ENCODE data around the gene KIAA1217. TPM values are rescaled to one million over a fixed set of nuclear protein-coding genes. Genes with fewer than 3 reads are reported as not detected.
"Not testable (repeated sequence)": the region's sequence is repeated elsewhere in the genome, so short reads cannot be mapped to it uniquely, and the experiment has no call there.

KIAA1217 gene
- total RNA-seq, 3 donors from 2014 or later = 49.5 to 94.5 (median 63.9) TPM

GRCh38 chr10:24438800-24439199 lies 229.9 kb downstream of the KIAA1217 start:
- Histone ChIP-seq H3K36me3 (ENCODE audit: low read depth) (no peaks in the 10 kb centered on the region), H3K4me1 (ENCODE audit: low read depth) (no peaks in the 10 kb centered on the region), H3K4me3 (no peak overlapping the region), H3K9me3 (no peaks in the 10 kb centered on the region)
- intact Hi-C loops (cut with DNase I, micrococcal nuclease) = no loop called here
- DNase-seq (no peak), ATAC-seq (no peak)
- TF ChIP-seq, protein P1, sequence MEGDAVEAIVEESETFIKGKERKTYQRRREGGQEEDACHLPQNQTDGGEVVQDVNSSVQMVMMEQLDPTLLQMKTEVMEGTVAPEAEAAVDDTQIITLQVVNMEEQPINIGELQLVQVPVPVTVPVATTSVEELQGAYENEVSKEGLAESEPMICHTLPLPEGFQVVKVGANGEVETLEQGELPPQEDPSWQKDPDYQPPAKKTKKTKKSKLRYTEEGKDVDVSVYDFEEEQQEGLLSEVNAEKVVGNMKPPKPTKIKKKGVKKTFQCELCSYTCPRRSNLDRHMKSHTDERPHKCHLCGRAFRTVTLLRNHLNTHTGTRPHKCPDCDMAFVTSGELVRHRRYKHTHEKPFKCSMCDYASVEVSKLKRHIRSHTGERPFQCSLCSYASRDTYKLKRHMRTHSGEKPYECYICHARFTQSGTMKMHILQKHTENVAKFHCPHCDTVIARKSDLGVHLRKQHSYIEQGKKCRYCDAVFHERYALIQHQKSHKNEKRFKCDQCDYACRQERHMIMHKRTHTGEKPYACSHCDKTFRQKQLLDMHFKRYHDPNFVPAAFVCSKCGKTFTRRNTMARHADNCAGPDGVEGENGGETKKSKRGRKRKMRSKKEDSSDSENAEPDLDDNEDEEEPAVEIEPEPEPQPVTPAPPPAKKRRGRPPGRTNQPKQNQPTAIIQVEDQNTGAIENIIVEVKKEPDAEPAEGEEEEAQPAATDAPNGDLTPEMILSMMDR (IDR thresholded peaks at IDR 0.05) = no peak

GRCh38 chr10:24439935-24440334 lies 231.0 kb downstream of the KIAA1217 start:
- no peak overlapping the region for H3K4me3 ChIP-seq
- no peak for DNase-seq
- no peak for ATAC-seq
- H3K9me3 ChIP-seq = no peaks in the 10 kb centered on the region
- TF ChIP-seq, protein P1 (IDR thresholded peaks at IDR 0.05) = no peak
- intact Hi-C loops (cut with DNase I, micrococcal nuclease) = no loop called here
- H3K4me1 ChIP-seq (ENCODE audit: low read depth) = no peaks in the 10 kb centered on the region
- no peaks in the 10 kb centered on the region for H3K36me3 ChIP-seq (ENCODE audit: low read depth)

- DNase-seq (no peak), ATAC-seq (no peak)
- Histone ChIP-seq H3K4me3 (no peak overlapping the region), H3K36me3 (ENCODE audit: low read depth) (no peaks in the 10 kb centered on the region), H3K9me3 (no peaks in the 10 kb centered on the region), H3K4me1 (ENCODE audit: low read depth) (no peaks in the 10 kb centered on the region)
- TF ChIP-seq, protein P1 (IDR thresholded peaks at IDR 0.05) = no peak
- intact Hi-C loops (cut with DNase I, micrococcal nuclease) = no loop called here
Measured at GRCh38 chr10:24440817-24441797, 232.2 kb downstream of the KIAA1217 start.

DNA sequence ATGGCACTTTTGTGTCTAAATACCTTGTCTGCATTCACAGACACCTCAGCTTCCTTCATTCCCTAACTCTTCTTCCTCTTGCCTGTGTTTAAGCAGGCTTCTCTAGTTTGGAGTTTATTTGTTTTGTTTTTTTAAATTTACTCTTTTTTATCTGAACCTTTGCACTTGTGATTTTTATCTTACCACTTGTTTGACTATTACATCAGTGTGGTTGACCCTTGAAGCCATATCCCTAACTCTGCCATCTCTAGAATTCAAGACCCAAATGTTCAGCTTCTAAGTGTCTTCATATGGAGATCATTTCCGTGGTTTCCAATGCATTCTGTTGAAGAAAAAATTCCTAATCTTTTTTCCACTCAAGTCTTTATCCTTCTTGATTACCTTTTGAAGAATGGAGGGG lies 233.3 kb downstream of the KIAA1217 start:
- ATAC-seq (no peak), DNase-seq (no peak)
- TF ChIP-seq, protein P1 (IDR thresholded peaks at IDR 0.05) = no peak
- H3K9me3 ChIP-seq = no peaks in the 10 kb centered on the region
- no peak overlapping the region for H3K4me3 ChIP-seq
- H3K36me3 ChIP-seq (ENCODE audit: low read depth) = no peaks in the 10 kb centered on the region
- intact Hi-C loops (cut with DNase I, micrococcal nuclease) = no loop called here
- H3K4me1 ChIP-seq (ENCODE audit: low read depth) = no peaks in the 10 kb centered on the region

- H3K4me1 ChIP-seq (ENCODE audit: low read depth); H3K4me3 ChIP-seq; intact Hi-C loops (cut with DNase I, micrococcal nuclease); H3K36me3 ChIP-seq (ENCODE audit: low read depth); DNase-seq; H3K9me3 ChIP-seq; ATAC-seq: not testable (repeated sequence)
Measured at GRCh38 chr10:24442641-24443174, 233.8 kb downstream of the KIAA1217 start.

GRCh38 chr10:24444337-24444736 lies 235.4 kb downstream of the KIAA1217 start:
- H3K36me3 ChIP-seq (ENCODE audit: low read depth) = no peaks in the 10 kb centered on the region
- DNase-seq = no peak
- TF ChIP-seq, protein P1 (IDR thresholded peaks at IDR 0.05) = no peak
- ATAC-seq = no peak
- no peak overlapping the region for H3K4me3 ChIP-seq
- H3K4me1 ChIP-seq (ENCODE audit: low read depth) = no peaks in the 10 kb centered on the region
- intact Hi-C loops (cut with DNase I, micrococcal nuclease) = no loop called here
- no peaks in the 10 kb centered on the region for H3K9me3 ChIP-seq

DNA sequence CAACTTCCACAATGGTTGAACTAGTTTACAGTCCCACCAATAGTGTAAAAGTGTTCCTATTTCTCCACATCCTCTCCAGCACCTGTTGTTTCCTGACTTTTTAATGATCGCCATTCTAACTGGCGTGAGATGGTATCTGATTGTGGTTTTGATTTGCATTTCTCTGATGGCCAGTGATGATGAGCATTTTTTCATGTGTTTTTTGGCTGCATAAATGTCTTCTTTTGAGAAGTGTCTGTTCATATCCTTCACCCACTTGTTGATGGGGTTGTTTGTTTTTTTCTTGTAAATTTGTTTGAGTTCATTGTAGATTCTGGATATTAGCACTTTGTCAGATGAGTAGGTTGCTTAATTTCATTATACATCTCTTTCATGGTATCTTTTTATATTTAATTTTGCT lies 237.0 kb downstream of the KIAA1217 start:
- intact Hi-C loops (cut with DNase I, micrococcal nuclease); H3K4me1 ChIP-seq (ENCODE audit: low read depth); H3K4me3 ChIP-seq; H3K9me3 ChIP-seq; DNase-seq; ATAC-seq; H3K36me3 ChIP-seq (ENCODE audit: low read depth): not testable (repeated sequence)
